Pulmonary artery endothelial cell (primary cell): ENCODE measurements around the gene ANKRA2. TPM values are rescaled to one million over a fixed set of nuclear protein-coding genes. Genes with fewer than 3 reads are reported as not detected.

Experiments
- DNase-seq: peaks from one replicate; pipeline ENCODE4 v3.0.0-alpha.2; 2011; ENCODE audit warnings: low read depth, low spot score
- total RNA-seq: library from RNA; depleted of rRNA; stranded (reverse); fragments of >200 nt; gene quantifications from 2 replicates; pipeline ENCODE4 v1.2.3, GENCODE V29; 2014

ANKRA2 gene
- 11.0 and 14.2 TPM in 2 replicates for total RNA-seq

- peak; percentile 96 for DNase-seq
Observed at GRCh38 chr5:73565139-73565968, at the start of gene ANKRA2, which contains the start of gene UTP15. Gene ANKRA2 (minus strand): TSS chr5:73565639. CDS start chr5:73562881, 2,758 bp downstream. Gene UTP15 (plus strand): TSS chr5:73565743. CDS start chr5:73567345, 1,602 bp downstream.

- no peak for DNase-seq
Observed at GRCh38 chr5:73615085-73615484, 49.6 kb upstream of the ANKRA2 start.

- no peak for DNase-seq
Observed at GRCh38 chr5:73612799-73613198, 47.4 kb upstream of the ANKRA2 start.

GRCh38 chr5:73607228-73607627, 41.8 kb upstream of the ANKRA2 start:
- DNase-seq, result no peak

GRCh38 chr5:73606206-73606753, 40.8 kb upstream of the ANKRA2 start:
- no peak for DNase-seq

GRCh38 chr5:73605223-73606087, 40.0 kb upstream of the ANKRA2 start:
- peak; percentile 26 for DNase-seq

GRCh38 chr5:73603998-73604397, 38.6 kb upstream of the ANKRA2 start:
- DNase-seq, result no peak

- no peak for DNase-seq
Observed at GRCh38 chr5:73599380-73599779, 33.9 kb upstream of the ANKRA2 start.

GRCh38 chr5:73596705-73597328, 31.4 kb upstream of the ANKRA2 start:
- peak; percentile 15 for DNase-seq

- DNase-seq, result no peak
Observed at GRCh38 chr5:73592551-73592950, 27.1 kb upstream of the ANKRA2 start.

GRCh38 chr5:73591698-73592501, 26.5 kb upstream of the ANKRA2 start:
- no peak for DNase-seq

GRCh38 chr5:73591102-73591695, 25.8 kb upstream of the ANKRA2 start:
- DNase-seq, result peak; percentile 65

- DNase-seq, result no peak
Observed at GRCh38 chr5:73587923-73588322, 22.5 kb upstream of the ANKRA2 start.

- DNase-seq, result no peak
Observed at GRCh38 chr5:73582285-73583145, 17.1 kb upstream of the ANKRA2 start.

- no peak for DNase-seq
Observed at GRCh38 chr5:73565969-73566547, 619 bp upstream of the ANKRA2 start.

GRCh38 chr5:73564675-73565074, 764 bp downstream of the ANKRA2 start:
- DNase-seq, result no peak

- no peak for DNase-seq
Observed at GRCh38 chr5:73564018-73564417, 1.4 kb downstream of the ANKRA2 start.

- no peak for DNase-seq
Observed at GRCh38 chr5:73558950-73559349, 6.5 kb downstream of the ANKRA2 start.

GRCh38 chr5:73552642-73553041, 12.8 kb downstream of the ANKRA2 start:
- DNase-seq, result no peak
